HG02943 (cell line): Measurements from ENCODE around the gene SLC35A4.
"Not testable (repeated sequence)": the region's sequence is repeated elsewhere in the genome, so short reads cannot be mapped to it uniquely, and the experiment has no call there.

Source experiments
- ATAC-seq: cut with Tn5 transposase; IDR thresholded peaks from one replicate; pipeline ENCODE4 v1.9.1; 2021; ENCODE audit warnings: mild to moderate bottlenecking, low read depth, moderate library complexity; ENCODE audit not compliant: unreplicated experiment

SLC35A4 gene

DNA sequence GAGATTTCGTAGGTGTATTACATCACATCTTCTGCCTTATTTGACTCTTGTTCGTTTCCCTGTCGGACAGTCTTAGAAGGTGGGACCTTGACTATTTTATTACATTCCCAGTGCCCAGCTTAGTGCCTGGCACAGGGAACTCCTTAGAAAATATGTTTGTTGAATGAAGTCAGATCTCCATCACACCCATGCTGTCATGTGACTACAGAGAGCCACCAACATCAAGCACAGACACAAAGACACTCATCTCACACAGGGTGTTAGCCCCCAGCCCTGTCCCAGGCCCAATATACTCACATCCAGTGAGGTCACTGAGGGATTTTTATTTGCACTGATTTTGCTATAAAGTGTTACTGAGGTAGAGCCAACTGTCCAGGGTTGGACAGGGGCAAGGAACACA, 6.7 kb upstream of the SLC35A4 start:
- no peak for ATAC-seq

DNA sequence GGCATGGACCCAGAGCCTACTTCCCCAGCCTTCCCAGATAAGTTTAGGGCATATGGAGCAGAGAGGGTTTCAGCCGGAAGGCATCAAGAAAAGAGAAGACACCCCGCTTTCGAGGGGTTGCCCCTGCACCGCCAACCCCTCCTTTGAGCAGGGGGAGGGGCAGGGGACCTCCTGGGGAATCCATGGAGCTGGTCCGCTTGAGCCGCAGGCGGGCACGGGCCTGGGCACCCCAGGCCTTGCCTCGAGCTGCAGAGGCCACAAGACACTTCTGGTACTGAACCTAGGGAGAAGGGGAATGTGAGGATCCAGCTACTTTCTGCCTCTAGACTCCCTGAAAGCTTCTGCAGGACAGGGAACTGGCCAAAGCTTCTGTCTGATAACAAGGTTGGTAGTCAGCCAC, 6.1 kb upstream of the SLC35A4 start:
- no peak for ATAC-seq

DNA sequence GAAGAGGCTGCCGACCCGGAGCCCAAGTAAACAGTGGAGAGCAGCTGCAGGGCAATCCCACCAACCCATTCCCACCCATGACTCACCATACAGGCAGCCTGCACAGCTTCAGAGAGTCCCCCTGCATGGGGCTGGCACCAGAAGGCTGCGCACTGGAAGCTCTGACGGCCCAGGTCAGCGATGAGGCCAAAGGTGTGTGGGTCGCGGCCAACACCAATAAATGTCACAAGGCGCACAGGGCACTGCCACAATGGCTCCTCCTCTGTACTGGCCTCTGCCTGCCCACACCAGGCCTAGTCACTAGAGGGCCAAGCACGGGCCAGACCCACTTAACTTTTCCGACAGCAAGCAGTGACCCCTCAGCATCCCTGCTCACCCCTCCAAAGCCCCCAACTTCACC, 4.4 kb upstream of the SLC35A4 start:
- no peak for ATAC-seq

- ATAC-seq, result no peak
Observed at GRCh38 chr5:140561753-140562523, 2.7 kb upstream of the SLC35A4 start.

- ATAC-seq, result no peak
Observed at GRCh38 chr5:140563596-140563995, 1.0 kb upstream of the SLC35A4 start.

DNA sequence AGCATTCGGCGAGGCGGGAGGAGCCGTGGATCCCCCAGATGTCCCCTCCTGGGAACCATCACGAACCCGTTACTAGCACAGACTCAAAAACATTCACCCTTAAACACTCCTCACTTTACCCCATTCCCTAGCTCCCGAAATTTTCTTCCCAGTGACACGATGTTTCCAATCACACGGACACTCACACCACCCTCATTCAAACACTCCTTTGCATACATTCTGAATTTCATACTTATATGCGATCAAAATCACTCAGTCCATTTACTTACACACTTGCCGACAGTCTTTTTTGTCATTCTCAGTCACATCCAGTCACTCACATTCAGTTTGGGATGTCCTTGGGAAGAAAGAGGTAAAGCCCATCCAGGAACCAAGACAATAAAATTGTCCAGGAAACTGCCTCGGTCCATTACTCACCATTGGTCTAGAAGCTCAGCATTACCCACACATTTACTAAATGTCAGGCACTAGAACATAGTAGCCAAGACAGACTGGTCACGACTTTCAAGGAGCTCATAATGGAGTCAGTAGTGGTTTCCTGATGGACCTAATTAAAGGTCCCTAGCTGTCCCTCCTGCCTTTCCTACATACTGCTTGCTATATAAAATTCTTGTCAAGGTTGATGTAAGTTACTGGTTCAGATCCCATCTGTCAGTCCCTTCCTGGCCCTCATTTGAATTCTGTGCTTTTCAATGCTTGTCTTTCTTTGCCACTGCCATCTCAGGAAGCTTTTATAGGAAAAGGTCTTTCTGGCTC, 574 bp downstream of the SLC35A4 start:
- no peak for ATAC-seq

DNA sequence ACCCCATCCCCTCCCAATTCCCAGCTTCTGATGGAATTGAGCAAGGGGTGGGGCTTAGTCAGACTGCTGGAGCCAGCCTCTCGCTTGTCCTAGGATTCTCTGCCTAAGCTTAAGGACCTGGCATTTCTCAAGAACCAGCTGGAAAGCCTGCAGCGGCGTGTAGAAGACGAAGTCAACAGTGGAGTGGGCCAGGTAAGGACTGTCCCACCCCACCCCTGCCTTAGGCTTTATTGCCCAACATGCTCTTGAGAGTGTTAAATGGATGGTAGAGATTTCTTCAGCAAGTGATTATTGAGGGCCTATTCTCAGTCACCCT, 1.1 kb downstream of the SLC35A4 start:
- no peak for ATAC-seq

DNA sequence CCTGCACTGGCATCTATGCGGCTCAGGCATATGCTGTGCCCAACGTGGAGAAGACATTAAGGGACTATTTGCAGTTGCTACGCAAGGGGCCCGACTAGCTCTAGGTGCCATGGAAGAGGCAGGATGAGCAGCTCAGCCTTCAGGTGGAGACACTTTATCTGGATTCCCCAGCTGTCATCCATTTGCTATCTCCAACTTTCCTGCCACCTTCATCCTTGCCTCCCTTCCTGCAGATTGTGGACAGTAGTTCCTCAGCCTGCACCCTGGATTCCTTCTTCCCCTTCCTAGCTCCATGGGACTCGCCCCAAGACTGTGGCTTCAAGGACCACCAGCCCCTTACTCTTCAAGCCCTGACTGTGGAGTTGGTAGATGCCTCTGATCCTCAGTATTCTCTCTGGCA, 2.0 kb downstream of the SLC35A4 start:
- ATAC-seq, result no peak

DNA sequence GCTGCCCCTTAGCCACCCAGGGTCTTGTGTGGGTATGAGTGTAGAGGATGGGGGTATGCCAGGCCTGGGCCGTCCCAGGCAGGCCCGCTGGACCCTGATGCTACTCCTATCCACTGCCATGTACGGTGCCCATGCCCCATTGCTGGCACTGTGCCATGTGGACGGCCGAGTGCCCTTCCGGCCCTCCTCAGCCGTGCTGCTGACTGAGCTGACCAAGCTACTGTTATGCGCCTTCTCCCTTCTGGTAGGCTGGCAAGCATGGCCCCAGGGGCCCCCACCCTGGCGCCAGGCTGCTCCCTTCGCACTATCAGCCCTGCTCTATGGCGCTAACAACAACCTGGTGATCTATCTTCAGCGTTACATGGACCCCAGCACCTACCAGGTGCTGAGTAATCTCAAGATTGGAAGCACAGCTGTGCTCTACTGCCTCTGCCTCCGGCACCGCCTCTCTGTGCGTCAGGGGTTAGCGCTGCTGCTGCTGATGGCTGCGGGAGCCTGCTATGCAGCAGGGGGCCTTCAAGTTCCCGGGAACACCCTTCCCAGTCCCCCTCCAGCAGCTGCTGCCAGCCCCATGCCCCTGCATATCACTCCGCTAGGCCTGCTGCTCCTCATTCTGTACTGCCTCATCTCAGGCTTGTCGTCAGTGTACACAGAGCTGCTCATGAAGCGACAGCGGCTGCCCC, 2.6 kb downstream of the SLC35A4 start:
- no peak for ATAC-seq

GRCh38 chr5:140567871-140568270, 3.2 kb downstream of the SLC35A4 start:
- no peak for ATAC-seq

- no peak for ATAC-seq
Observed at GRCh38 chr5:140568443-140569063, 3.9 kb downstream of the SLC35A4 start.

DNA sequence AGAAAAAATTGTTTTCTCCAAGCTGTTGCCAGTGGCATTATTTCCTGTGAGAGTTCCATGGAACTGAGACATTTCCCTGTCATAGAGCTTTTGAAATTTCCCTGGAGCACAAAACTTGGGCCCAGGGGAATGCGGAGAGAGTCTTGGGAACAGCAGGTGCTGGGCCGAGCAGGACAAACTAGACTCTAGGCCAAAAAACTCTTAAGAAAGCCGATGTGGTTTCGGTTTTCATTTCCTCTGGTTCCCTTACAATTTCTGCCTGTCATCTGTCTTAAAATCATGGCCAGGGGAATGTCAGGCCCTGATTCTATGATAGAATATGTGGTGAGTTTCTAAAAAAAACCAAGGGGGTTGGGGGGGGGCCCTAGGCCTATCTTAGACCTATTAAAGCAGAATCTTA, 4.6 kb downstream of the SLC35A4 start:
- peak; percentile 33 for ATAC-seq

DNA sequence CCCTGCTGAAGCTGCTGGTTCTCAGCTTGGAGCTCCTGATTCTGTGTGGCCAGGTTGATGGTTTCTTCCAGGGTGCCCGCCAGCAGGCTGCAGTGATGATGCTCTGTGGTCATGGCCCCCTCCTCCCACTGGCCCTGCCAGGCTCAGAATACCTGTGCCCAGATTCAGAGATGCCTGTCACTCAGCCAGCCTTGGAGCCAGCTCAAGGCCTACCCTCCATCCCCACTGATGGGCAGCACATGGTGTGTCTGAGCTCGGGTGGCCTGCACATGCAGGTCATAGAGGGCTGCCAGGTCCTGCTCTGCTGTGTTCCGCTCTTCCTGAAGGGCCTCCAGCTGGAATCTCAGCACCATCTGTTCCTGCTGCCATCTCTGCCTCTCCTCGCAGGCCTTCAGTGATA, 5.4 kb downstream of the SLC35A4 start:
- ATAC-seq, result no peak

- ATAC-seq, result no peak
Observed at GRCh38 chr5:140570488-140570887, 5.9 kb downstream of the SLC35A4 start.

- no peak for ATAC-seq
Observed at GRCh38 chr5:140571105-140571504, 6.5 kb downstream of the SLC35A4 start.

DNA sequence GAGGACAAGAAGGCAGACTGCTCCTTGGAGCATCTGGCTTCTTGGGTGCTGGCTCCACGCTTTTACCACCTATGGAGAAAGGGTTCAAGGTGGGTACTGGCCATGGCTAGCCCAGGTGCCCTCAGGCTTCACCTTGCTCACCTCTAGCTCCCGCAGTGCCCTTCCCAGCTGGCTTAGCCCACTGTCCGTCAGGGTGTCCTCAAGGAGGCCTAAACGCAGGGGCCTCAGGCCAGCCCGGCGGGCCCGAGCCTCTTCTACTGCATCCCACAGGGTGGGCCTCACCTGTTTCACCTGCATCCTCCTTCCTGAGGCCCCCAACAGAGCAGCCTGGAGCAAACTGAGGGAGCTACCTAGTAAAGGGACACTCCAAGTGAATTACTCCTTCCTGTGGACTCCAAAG, 9.1 kb downstream of the SLC35A4 start:
- no peak for ATAC-seq

DNA sequence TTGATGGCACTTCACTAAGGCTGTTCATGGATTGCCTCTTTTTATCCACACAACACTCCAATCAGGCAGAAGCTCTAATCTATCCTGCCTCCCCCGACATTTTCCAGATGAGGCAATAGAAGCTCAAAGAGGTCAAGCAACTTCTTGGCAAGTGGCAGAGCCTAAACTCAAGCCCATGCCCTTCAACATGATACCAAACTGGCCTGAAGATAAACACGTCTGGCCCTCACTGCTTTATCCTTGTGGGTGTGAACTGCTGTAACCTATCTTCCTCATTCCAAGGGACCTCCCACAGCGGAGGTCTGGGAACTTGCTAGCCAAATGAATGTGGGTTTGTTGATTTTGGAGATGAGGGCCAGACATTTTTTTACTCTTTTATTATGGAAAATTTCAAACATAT, 9.5 kb downstream of the SLC35A4 start:
- no peak for ATAC-seq

DNA sequence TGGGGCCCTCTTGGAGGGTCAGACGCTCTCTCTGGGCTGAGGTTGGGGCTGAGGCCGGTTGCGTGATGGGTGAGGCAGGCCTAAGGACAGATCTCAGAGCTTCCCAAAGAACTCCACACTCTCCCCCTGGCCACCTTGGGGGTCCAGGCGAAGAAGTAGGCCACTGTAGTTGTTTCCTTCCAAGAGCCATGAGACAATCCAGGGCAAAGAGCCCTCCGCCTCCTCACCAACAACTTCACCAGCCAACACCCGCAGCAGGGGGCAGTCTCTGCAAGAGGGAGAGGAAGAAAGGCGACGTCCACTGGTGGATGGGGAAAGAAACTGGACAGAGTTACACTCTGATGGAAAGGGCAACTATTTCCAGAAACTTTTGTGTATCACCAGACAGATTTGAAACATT, 10.7 kb downstream of the SLC35A4 start:
- no peak for ATAC-seq

GRCh38 chr5:140576776-140577201, 12.2 kb downstream of the SLC35A4 start:
- no peak for ATAC-seq

GRCh38 chr5:140579188-140579747, 14.6 kb downstream of the SLC35A4 start:
- ATAC-seq, result not testable (repeated sequence)

DNA sequence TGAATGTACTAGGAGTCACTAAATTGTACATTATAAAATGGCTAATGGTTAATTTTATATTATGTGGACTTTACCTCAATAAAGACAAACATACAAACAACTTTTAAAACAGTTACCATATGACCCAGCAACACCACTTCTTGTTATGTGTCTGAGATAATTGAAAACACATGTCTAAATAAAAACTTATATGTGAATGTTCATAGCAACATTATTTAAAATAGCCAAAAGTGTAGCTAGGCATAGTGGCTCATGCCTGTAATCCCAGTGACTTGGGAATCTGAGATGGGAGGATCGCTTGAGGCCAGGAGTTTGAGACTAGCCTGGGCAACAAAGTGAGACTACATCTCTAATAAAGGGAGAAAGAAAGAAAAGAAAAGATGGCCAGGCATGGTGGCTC, 22.9 kb downstream of the SLC35A4 start:
- ATAC-seq, result no peak
